GM12801 (cell line): Measurements from ENCODE around the gene DNAH17.

ENCODE experiments used
- CTCF ChIP-seq: IDR thresholded peaks from one replicate; pipeline ENCODE4 v1.5.1; 2011; ENCODE audit warnings: control low read depth; ENCODE audit not compliant: insufficient read length; ENCODE audit errors: extremely low read depth

The DNAH17 gene

GRCh38 chr17:78471635-78472034 is 105.6 kb downstream of the DNAH17 start:
- TF ChIP-seq CTCF, result no peak

GRCh38 chr17:78469443-78469842 is 107.8 kb downstream of the DNAH17 start:
- TF ChIP-seq CTCF, result no peak

GRCh38 chr17:78468366-78468765 is 108.8 kb downstream of the DNAH17 start:
- TF ChIP-seq CTCF, result no peak

- TF ChIP-seq CTCF, result no peak
Observed at GRCh38 chr17:78466786-78467715, 110.1 kb downstream of the DNAH17 start.

- no peak for TF ChIP-seq CTCF
Observed at GRCh38 chr17:78462148-78462547, 115.0 kb downstream of the DNAH17 start.

- TF ChIP-seq CTCF, result no peak
Observed at GRCh38 chr17:78461799-78462053, 115.5 kb downstream of the DNAH17 start.

- TF ChIP-seq CTCF, result no peak
Observed at GRCh38 chr17:78460951-78461798, 116.0 kb downstream of the DNAH17 start.
